Central memory CD8-positive, alpha-beta T cell (primary cell): ENCODE results near the gene OR8J3.

ENCODE experiments used
- ATAC-seq: fragments of 150-1000 bp; cut with Tn5 transposase; replicated peaks from 2 replicates; pipeline ENCODE4 v1.10.0; 2022; ENCODE audit warnings: mild to moderate bottlenecking, moderate FRiP score, moderate number of reproducible peaks; ENCODE audit not compliant: poor library complexity, severe bottlenecking; ENCODE audit errors: extremely low read depth
- DNase-seq, 2 donors: peaks; one replicate each; pipeline ENCODE4 v3.0.0; 2021; ENCODE audit warnings: low spot score in 2 of 2
- H3K27ac Mint-ChIP-seq: one replicate; pipeline ENCODE4 v1.8.0; 2022; ENCODE audit warnings: low read depth, mild to moderate bottlenecking, moderate library complexity, mixed read lengths
- H3K27me3 Mint-ChIP-seq: one replicate; pipeline ENCODE4 v1.8.0; 2022; ENCODE audit warnings: mixed read lengths
- H3K36me3 Mint-ChIP-seq: one replicate; pipeline ENCODE4 v1.8.0; 2022; ENCODE audit warnings: mild to moderate bottlenecking, moderate library complexity, mixed read lengths; ENCODE audit not compliant: insufficient read depth
- H3K4me1 Mint-ChIP-seq: one replicate; pipeline ENCODE4 v1.8.0; 2022; ENCODE audit warnings: mixed read lengths
- H3K4me3 Mint-ChIP-seq: one replicate; pipeline ENCODE4 v1.8.0; 2022; ENCODE audit warnings: mild to moderate bottlenecking, moderate library complexity, mixed read lengths
- H3K9me3 Mint-ChIP-seq: one replicate; pipeline ENCODE4 v1.8.0; 2022; ENCODE audit warnings: mixed read lengths

Gene OR8J3

DNA sequence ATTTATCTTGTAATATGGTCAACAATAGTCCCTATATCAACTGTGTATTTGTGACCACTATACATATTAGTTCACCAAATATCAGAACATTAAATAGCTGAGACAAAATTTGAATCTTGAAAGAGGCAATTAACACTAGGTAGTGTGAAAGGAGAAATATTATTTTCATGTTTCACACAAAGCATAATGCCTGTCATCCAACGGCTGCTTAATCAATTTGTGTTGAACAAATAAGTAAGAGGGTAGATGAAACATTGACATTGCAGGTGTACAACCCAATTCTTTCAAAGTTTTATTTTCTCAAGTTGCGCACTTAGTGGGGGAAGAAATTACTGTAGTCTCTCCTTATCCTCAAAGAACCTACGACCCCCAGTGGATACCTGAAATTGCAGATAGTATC lies 50.3 kb downstream of the OR8J3 start:
- Mint-ChIP-seq H3K4me1 (no peaks in the 10 kb centered on the region), H3K9me3 (peaks cover 18% of the 10 kb centered on the region), H3K4me3 (no peak overlapping the region), H3K36me3 (no peaks in the 10 kb centered on the region), H3K27ac (no peak overlapping the region), H3K27me3 (no peaks in the 10 kb centered on the region)
- DNase-seq (no peak), ATAC-seq (no peak)
